Measurements from ENCODE around the gene RAB3IP.
A peak's percentile ranks its signal among the peaks of the same experiment; 100 is the strongest.

- no peak for TF ChIP-seq POLR2A (IDR thresholded peaks at IDR 0.05)
- TF ChIP-seq, protein P1, sequence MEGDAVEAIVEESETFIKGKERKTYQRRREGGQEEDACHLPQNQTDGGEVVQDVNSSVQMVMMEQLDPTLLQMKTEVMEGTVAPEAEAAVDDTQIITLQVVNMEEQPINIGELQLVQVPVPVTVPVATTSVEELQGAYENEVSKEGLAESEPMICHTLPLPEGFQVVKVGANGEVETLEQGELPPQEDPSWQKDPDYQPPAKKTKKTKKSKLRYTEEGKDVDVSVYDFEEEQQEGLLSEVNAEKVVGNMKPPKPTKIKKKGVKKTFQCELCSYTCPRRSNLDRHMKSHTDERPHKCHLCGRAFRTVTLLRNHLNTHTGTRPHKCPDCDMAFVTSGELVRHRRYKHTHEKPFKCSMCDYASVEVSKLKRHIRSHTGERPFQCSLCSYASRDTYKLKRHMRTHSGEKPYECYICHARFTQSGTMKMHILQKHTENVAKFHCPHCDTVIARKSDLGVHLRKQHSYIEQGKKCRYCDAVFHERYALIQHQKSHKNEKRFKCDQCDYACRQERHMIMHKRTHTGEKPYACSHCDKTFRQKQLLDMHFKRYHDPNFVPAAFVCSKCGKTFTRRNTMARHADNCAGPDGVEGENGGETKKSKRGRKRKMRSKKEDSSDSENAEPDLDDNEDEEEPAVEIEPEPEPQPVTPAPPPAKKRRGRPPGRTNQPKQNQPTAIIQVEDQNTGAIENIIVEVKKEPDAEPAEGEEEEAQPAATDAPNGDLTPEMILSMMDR (IDR thresholded peaks at IDR 0.05), result peak in 3 of 7 experiments; percentile 61 to 81 (median 73)
Measured at GRCh38 chr12:69738351-69739286, at the start of gene RAB3IP.
